PC-9 (cell line): ENCODE results near the gene E2F4. TPM values are rescaled to one million over a fixed set of nuclear protein-coding genes. Genes with fewer than 3 reads are reported as not detected.

ENCODE experiments used
- BruUV-seq: library from RNA; stranded (reverse); fragments of 400-500 nt; replicated peaks from 2 replicates; lab custom pipeline; 2021; lab: Mats Ljungman, UMichigan
- CTCF ChIA-PET: fragments of 300-600 bp; sonication (Branson Sonifier 250); formaldehyde crosslinking; loops from one replicate; lab custom pipeline; 2022; ENCODE audit warnings: antibody characterized with exemption; lab: Charles Lee
- POLR2A ChIA-PET: fragments of 300-600 bp; sonication (Branson Sonifier 250); formaldehyde crosslinking; loops from one replicate; lab custom pipeline; 2022; ENCODE audit warnings: antibody characterized with exemption; ENCODE audit not compliant: unreplicated experiment; lab: Charles Lee
- DNase-seq, 2 experiments: peaks; one replicate each; pipeline versions ENCODE4 v3.0.0 to v3.0.0-alpha.2; 2015 to 2022; ENCODE audit warnings: mixed read lengths in 1 of 2
- H2AFZ ChIP-seq: fragments of 200-600 bp; sonication (generic); 2 replicates; pipeline ENCODE4 v1.8.1; 2017; ENCODE audit warnings: antibody characterized with exemption
- H3F3A ChIP-seq: fragments of 200-600 bp; sonication (generic); 2 replicates; pipeline ENCODE4 v1.8.1; 2017; ENCODE audit warnings: antibody characterized with exemption, mild to moderate bottlenecking, low read depth; ENCODE audit not compliant: insufficient read depth
- H3K27ac ChIP-seq: fragments of 200-600 bp; sonication (generic); 2 replicates; pipeline ENCODE4 v1.6.1; 2016; ENCODE audit warnings: mixed run types
- H3K27me3 ChIP-seq: fragments of 200-600 bp; sonication (generic); 2 replicates; pipeline ENCODE4 v1.6.1; 2016; ENCODE audit warnings: low read depth, mixed run types; ENCODE audit not compliant: insufficient read depth
- H3K36me3 ChIP-seq: fragments of 200-600 bp; sonication (generic); 2 replicates; pipeline ENCODE4 v1.6.1; 2016; ENCODE audit warnings: low read depth, mixed run types
- H3K4me1 ChIP-seq: fragments of 200-600 bp; sonication (generic); replicated peaks from 2 replicates; pipeline ENCODE4 v1.6.1; 2016; ENCODE audit warnings: mixed run types; ENCODE audit not compliant: insufficient read depth
- H3K4me2 ChIP-seq: fragments of 200-600 bp; sonication (generic); 2 replicates; pipeline ENCODE4 v1.6.1; 2017; ENCODE audit warnings: mixed run types
- H3K4me3 ChIP-seq: fragments of 200-600 bp; sonication (generic); 2 replicates; pipeline ENCODE4 v1.6.1; 2016; ENCODE audit warnings: mixed run types
- H3K79me2 ChIP-seq: fragments of 200-600 bp; sonication (generic); 2 replicates; pipeline ENCODE4 v1.6.1; 2017; ENCODE audit warnings: low read depth, mixed run types
- H3K9me2 ChIP-seq: fragments of 200-600 bp; sonication (generic); 2 replicates; pipeline ENCODE4 v1.8.1; 2017; ENCODE audit warnings: mild to moderate bottlenecking; ENCODE audit not compliant: insufficient read depth
- H3K9me3 ChIP-seq: fragments of 200-600 bp; sonication (generic); 2 replicates; pipeline ENCODE4 v1.8.1; 2016; ENCODE audit warnings: low read depth; ENCODE audit not compliant: insufficient read depth
- H4K20me1 ChIP-seq: fragments of 200-600 bp; sonication (generic); 2 replicates; pipeline ENCODE4 v1.8.1; 2017; ENCODE audit not compliant: insufficient read depth
- EZH2 ChIP-seq: fragments of 200-600 bp; sonication (generic); IDR thresholded peaks from 2 replicates; pipeline ENCODE4 v1.8.0; 2017; ENCODE audit warnings: antibody characterized with exemption, low read depth
- intact Hi-C: fragments of 100-400 bp; cut with micrococcal nuclease; formaldehyde crosslinking; loops from one replicate; pipeline ENCODE4 v1.10.0; 2022; ENCODE audit not compliant: unreplicated experiment
- total RNA-seq: library from RNA; stranded (reverse); gene quantifications from 2 replicates; pipeline ENCODE4 v1.2.3, GENCODE V29; 2021
- TF ChIP-seq, protein P1 (sequence below): fragments of 200-600 bp; sonication (generic); conservative IDR thresholded peaks from 2 replicates; pipeline ENCODE4 v1.6.1; 2017; ENCODE audit warnings: mixed run types, antibody characterized with exemption, mild to moderate bottlenecking, moderate library complexity

Gene E2F4
- total RNA-seq, 1 experiment from 2014 or later: 78.4 TPM

DNA sequence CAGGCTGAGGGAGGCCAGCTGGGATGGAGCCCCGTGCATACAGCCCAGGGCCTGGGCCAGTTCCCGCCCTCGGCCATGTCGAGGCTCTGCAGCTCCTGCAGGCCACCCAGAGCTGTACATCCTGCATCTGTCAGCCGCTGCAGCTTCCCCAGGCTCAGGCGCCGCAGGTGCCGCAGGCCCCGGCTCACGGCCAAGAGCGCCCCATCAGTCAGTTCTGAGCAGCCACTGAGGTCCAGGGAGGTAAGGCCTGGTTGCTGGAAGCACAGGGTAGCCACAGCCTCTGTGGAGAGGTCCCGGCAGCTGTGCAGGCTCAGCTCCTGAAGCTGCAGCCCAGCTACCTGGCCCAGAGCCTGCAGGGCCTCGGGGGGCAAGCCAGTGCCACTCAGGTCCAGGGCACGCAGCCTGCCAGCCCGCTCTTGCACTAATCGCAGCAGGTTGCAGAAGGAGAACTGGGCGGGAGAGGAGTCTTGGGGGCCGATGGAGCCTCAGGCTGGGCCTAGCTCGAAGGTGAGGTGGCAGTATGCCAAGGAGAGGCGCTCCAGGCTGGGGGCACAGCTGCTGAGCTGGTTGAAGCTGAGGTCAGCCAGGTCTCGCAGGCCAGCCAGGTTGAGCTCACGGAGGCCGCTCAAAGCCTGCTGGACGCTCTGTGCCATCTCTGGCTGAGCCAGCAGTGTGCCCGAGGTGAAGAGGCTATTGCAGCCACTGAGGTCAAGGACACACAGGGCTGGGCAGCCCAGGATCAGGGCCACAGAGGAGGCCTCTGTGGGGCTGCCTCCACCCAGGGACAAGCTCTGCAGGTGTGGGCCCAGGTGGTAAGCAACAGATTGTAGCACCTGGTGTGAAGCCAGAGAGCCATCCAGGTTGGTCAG lies 18.3 kb downstream of the E2F4 start:
- Histone ChIP-seq H3K9me3 (no peaks in the 10 kb centered on the region), H3K27me3 (no peaks in the 10 kb centered on the region), H3F3A (peaks cover 72% of the 10 kb centered on the region), H3K9me2 (no peaks in the 10 kb centered on the region), H3K4me1 (peaks cover 73% of the 10 kb centered on the region), H3K4me2 (no peak overlapping the region), H3K27ac (no peak overlapping the region), H3K4me3 (no peak overlapping the region), H3K36me3 (no peaks in the 10 kb centered on the region), H3K79me2 (no peaks in the 10 kb centered on the region), H2AFZ (no peak overlapping the region), H4K20me1 (no peaks in the 10 kb centered on the region)
- POLR2A ChIA-PET: interaction anchor here (0.6 kb wide), 1 partner anchor 16 kb away, joined by 3 read pairs; no protein-coding TSS in a partner anchor
- CTCF ChIA-PET: no interaction called here
- no TSS peak for BruUV-seq
- intact Hi-C loops: no loop called here
- TF ChIP-seq, protein P1, sequence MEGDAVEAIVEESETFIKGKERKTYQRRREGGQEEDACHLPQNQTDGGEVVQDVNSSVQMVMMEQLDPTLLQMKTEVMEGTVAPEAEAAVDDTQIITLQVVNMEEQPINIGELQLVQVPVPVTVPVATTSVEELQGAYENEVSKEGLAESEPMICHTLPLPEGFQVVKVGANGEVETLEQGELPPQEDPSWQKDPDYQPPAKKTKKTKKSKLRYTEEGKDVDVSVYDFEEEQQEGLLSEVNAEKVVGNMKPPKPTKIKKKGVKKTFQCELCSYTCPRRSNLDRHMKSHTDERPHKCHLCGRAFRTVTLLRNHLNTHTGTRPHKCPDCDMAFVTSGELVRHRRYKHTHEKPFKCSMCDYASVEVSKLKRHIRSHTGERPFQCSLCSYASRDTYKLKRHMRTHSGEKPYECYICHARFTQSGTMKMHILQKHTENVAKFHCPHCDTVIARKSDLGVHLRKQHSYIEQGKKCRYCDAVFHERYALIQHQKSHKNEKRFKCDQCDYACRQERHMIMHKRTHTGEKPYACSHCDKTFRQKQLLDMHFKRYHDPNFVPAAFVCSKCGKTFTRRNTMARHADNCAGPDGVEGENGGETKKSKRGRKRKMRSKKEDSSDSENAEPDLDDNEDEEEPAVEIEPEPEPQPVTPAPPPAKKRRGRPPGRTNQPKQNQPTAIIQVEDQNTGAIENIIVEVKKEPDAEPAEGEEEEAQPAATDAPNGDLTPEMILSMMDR: no peak
- TF ChIP-seq EZH2: no peak
- no peak for DNase-seq

GRCh38 chr16:67211674-67212073 lies 19.7 kb downstream of the E2F4 start:
- peaks cover 58% of the 10 kb centered on the region for H3F3A ChIP-seq
- H3K27me3 ChIP-seq: no peaks in the 10 kb centered on the region
- H3K27ac ChIP-seq: peak overlapping the region; percentile 55; the same call in 1 of the 2 replicates
- ChIA-PET CTCF (no interaction called here), POLR2A (no interaction called here)
- H3K36me3 ChIP-seq: no peaks in the 10 kb centered on the region
- no peaks in the 10 kb centered on the region for H3K9me2 ChIP-seq
- no peaks in the 10 kb centered on the region for H3K79me2 ChIP-seq
- H3K4me2 ChIP-seq: no peak overlapping the region
- H3K4me3 ChIP-seq: no peak overlapping the region
- intact Hi-C loops: no loop called here
- peaks cover 63% of the 10 kb centered on the region for H3K4me1 ChIP-seq
- BruUV-seq: no TSS peak
- TF ChIP-seq, protein P1: no peak
- no peak for TF ChIP-seq EZH2
- H4K20me1 ChIP-seq: no peaks in the 10 kb centered on the region
- no peak overlapping the region for H2AFZ ChIP-seq
- no peaks in the 10 kb centered on the region for H3K9me3 ChIP-seq
- DNase-seq: no peak

DNA sequence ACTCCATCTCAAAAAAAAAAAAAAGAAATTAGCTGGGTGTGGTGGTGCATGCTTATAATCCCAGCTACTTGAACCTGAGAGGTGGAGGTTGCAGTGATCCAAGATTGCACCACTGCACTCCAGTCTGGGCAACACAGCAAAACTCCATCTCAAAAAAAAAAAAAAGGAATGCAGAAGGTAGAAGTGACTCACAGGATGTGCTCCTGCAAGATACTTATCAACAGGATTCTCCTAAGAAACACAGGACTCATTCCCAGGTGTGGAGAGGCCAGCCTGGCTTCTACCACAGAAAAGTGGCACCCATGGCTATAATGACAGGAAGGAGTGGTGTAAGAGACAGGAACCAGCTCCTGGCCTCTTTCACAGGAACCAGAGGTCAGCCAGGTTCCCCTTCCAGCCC lies 20.8 kb downstream of the E2F4 start:
- TF ChIP-seq, protein P1: no peak
- TF ChIP-seq EZH2: no peak
- no peaks in the 10 kb centered on the region for H4K20me1 ChIP-seq
- H3K27ac ChIP-seq: peak overlapping the region; percentile 73
- no peaks in the 10 kb centered on the region for H3K9me3 ChIP-seq
- H3K27me3 ChIP-seq: no peaks in the 10 kb centered on the region
- H3K36me3 ChIP-seq: no peaks in the 10 kb centered on the region
- no peaks in the 10 kb centered on the region for H3K79me2 ChIP-seq
- H2AFZ ChIP-seq: no peak overlapping the region
- no peaks in the 10 kb centered on the region for H3K9me2 ChIP-seq
- peaks cover 52% of the 10 kb centered on the region for H3K4me1 ChIP-seq
- ChIA-PET POLR2A (interaction anchor here (0.6 to 1.1 kb wide), 9 partner anchors 14 to 264 kb away, joined by 3 to 18 read pairs (median 11); partner anchors contain the start of genes CBFB and TMEM208), CTCF (interaction anchor here (0.6 to 0.7 kb wide), 6 partner anchors 26 to 262 kb away, joined by 3 to 6 read pairs (median 5); no protein-coding TSS in a partner anchor)
- peak overlapping the region; percentile 61 for H3K4me2 ChIP-seq
- intact Hi-C loops: no loop called here
- no peak overlapping the region; the same call in 1 of the 2 replicates for H3K4me3 ChIP-seq
- DNase-seq: peak; percentile 60 to 93
- BruUV-seq: no TSS peak
- peaks cover 49% of the 10 kb centered on the region for H3F3A ChIP-seq
